Measurements from ENCODE around the gene ATXN2. TPM values are rescaled to one million over a fixed set of nuclear protein-coding genes. Genes with fewer than 3 reads are reported as not detected.
"Not testable (repeated sequence)": the region's sequence is repeated elsewhere in the genome, so short reads cannot be mapped to it uniquely, and the experiment has no call there.

ATXN2 gene
- total RNA-seq, 1 experiment from 2014 or later, result 12.8 TPM

DNA sequence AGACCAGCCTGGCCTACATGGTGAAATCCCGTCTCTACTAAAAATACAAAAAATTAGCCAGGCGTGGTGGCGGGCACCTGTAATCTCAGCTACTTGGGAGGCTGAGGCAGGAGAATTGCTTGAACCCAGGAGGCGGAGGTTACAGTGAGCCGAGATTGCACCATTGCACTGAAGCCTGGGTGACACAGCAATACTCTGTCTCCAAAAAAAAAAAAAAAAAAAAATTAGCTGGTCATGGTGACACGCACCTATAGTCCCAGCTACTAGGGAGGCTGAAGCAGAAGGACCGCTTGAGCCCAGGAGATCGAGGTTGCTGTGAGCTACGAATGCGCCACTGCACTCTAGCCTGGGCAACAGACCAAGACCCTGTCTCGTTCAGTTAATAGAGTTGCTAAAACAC is 3.7 kb upstream of the ATXN2 start:
- in situ Hi-C loops (cut with HindIII; ENCODE audit: low pct_unique_long_range_greater_than_20kb, low sequenced_read_pairs); DNase-seq (ENCODE audit: low read depth, low spot score): not testable (repeated sequence)

DNA sequence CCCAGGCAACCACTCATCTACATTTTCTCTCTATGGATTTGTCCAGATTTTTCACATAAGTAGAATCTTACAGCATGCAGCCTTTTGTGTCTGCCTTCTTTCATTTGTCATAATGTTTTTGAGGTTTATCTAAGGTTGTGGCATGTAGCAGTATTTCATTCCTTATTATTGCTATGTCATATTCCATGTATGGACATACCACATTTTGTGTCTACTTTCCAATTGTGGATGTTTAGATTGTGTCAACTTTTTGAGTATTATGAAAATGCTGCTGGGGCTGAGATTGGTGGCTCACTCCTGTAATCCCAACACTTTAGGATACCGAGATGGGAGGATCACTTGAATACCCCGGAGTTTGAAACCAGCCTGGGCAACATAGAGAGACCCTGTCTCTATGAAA is 3.2 kb upstream of the ATXN2 start:
- in situ Hi-C loops (cut with HindIII; ENCODE audit: low pct_unique_long_range_greater_than_20kb, low sequenced_read_pairs), result no loop called here
- no peak for DNase-seq (ENCODE audit: low read depth, low spot score)

DNA sequence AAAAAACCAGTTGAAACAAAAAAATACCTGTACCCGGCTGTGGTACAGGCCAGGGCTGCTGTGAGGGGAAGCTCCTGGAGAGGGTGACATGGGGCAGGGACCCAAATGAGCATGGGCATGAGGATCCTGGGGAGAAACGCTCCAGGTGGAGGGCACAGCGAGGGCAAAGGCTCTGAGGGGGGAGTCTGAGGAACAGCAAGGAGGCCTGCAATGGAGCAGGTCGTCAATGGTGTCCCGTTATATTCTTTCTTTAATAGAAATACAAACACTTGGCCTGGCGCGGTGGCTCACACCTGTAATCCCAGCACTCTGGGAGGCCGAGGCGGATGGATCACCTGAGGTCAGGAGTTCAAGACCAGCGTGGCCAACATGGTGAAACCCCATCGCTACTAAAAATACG is 1.9 kb upstream of the ATXN2 start:
- in situ Hi-C loops (cut with HindIII; ENCODE audit: low pct_unique_long_range_greater_than_20kb, low sequenced_read_pairs); DNase-seq (ENCODE audit: low read depth, low spot score): not testable (repeated sequence)

DNA sequence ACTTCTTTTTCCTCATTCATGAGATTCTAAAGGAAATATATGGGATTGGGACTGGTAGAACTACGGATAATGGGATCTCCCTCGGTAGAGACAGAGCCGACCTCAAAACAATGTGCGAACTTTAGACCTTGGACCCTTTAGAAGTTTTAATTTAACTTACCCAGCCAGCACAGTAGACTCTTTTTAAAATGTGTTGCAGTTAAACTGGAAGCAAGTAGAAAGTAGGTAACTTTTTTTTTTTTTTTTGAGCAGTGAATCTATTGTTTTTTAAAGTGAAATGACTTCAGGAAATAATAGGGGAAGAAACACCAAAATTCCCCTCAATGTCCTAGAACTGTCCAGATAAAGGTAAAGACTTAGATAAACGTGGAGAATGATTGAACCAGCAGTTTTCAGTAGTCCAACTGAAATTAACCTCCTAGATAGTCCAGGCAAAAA is 1.1 kb upstream of the ATXN2 start:
- in situ Hi-C loops (cut with HindIII; ENCODE audit: low pct_unique_long_range_greater_than_20kb, low sequenced_read_pairs), result no loop called here
- DNase-seq (ENCODE audit: low read depth, low spot score), result no peak

DNA sequence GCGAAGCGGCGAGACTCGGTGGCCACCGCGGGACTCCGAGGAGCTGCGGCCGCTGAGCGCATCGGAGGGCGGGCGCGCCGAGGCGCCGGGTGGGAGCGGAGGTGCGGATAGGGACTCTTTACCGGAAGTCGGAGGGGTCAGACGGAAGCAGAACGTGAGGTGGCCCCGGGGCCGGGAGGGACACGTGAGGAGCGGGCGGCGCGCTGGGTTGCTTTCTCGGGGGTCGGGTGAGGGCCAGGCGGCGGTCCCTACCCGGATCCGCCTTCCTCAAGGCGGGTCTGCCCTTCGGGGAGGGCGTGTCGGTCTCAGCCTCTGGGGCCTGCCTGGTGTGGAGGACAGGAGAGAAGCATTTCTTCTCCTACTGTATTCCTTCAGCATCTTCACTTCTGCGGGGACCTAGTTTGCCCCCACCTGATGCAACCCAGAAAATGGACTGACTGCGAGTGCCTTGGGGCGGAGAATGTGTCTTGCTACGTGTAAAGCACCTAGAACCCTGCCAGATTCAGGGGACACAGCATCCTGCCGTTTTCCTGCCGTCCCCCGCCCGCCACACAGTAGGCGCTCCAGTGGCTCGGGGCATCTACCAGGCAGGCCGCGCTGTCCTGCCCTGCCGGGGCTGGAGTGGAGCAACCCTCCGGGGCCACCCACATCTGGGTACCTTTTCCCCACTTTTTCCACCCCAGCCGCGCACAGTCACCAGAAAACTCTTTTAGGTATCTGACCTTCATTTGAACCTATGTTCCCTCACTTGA is 514 bp upstream of the ATXN2 start:
- peak; percentile 84 for DNase-seq (ENCODE audit: low read depth, low spot score)
- in situ Hi-C loops (cut with HindIII; ENCODE audit: low pct_unique_long_range_greater_than_20kb, low sequenced_read_pairs), result no loop called here

DNA sequence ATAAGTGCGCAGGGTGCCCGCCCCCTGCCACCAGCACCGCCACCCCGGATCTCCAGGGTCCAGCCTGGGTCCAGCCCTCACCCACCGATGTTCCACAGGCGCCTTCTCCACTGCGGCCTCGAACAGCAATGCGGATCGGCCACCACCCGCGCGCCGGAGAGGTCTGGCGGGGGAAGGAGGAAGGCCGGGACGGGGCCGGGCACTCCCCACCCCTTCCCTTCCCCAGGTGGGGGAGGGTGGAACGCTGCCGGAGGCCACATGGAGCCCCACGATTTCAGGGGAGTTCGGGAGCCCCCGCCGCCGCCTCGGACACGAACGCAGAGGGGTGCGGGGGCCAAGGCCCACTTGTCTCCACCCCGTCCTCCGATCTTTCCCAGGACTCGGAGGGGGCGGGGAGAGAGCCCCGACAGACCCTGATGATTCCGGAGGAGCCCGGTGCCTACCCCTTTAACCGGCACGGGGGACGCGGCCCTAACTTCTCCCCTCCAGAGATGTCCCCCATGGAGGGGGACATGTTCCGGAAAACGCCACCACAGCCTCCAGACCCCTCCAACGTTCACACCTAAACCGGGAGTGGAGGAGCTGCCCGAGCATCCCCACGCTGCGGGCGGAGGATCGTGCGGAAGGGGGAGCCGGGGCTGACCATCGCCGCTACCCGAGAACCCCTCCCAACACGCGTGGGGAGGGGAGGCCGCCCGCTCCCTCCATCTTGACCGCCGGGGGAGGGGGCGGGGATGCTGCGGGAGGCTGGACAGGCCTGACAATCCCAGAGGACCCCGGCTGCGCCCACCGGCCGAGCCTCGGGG is 1.1 kb downstream of the ATXN2 start:
- peak; percentile 14 for DNase-seq (ENCODE audit: low read depth, low spot score)
- in situ Hi-C loops (cut with HindIII; ENCODE audit: low pct_unique_long_range_greater_than_20kb, low sequenced_read_pairs), result no loop called here

DNA sequence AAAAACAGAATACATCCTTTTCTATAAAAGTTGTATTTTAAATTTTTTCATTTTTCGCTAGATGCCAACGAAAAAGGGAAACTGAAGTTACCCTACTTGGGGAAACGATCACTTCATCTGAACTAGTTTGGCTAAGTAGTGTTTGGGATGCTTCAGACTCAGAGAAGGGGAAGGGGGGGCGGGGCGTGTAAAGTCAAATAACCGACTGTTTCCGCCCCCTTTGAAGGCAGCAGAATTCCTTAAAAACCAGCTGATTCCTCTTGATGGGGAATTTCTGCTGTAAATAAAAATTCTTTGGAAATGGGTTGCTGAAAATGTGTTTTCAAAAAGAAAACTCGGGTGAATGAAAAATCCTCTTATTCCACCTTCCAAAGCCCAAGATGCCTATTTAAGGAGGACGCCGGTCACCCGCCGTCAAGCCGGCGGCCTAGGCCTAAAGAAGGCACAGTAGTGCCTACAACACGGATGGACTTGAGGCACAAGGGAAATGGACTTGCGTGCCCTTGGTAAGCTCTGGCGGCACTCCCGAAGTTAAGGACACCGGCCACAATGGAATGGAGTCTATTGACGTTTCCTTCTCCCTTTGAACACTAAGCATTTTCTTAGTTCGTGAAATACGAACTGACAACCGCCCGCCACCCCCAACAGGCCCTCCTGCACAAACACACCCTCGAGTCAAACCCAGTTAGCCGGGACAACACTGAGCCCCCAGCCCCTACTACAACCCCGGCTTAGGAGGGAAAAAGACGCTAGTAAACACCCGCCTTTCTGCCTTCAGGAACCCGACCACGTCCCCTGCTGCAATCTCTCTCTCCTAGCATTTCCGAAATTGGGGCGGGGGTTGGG is 1.9 kb downstream of the ATXN2 start:
- DNase-seq (ENCODE audit: low read depth, low spot score), result peak; percentile 73
- in situ Hi-C loops (cut with HindIII; ENCODE audit: low pct_unique_long_range_greater_than_20kb, low sequenced_read_pairs), result no loop called here

DNA sequence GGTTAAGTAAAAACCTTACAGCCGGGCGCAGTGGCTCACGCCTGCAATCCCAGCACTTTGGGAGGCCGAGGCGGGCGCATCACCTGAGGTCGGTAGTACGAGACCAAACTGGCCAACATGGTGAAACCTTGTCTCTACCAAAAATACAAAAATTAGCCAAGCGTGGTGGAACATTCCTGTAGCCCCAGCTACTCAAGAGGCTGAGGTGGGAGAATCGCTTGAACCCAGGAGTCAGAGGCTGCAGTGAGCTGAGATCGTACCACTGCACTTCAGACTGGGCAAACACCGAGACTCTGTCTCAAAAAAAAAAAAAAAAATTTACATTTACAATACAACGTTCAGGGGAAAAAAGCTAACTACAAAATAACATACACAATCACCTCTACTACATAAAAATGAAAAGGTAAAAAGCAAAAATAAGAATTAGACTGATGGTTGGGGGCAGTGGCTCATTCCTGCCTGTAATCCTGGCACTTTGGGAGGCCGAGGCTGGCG is 3.7 kb downstream of the ATXN2 start:
- DNase-seq (ENCODE audit: low read depth, low spot score); in situ Hi-C loops (cut with HindIII; ENCODE audit: low pct_unique_long_range_greater_than_20kb, low sequenced_read_pairs): not testable (repeated sequence)

DNA sequence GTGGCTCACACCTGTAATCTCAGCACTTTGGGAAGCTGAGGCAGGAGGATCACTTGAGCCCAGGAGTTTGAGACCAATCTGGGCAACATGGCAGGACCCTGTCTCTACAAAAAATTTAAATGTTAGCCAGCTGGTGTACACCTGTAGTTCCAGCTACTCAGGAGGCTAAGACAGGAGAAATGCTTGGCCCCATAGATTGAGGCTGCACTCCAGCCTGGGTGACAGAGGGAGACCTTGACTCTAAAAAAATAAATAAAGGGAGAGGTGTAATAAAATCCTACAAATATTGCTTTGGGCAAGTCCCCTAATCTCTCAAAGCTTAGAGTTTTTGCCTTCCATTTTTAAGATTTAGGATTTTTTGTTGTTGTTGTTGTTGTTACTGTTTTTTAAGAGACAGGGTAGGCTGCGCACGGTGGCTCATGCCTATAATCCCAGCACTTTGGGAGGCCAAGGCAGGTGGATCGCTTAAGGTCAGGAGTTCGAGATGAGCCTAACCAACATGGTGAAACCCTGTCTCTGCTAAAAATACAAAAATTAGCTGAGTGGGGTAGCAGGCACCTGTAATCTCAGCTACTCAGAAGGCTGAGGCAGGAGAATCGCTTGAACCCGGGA is 7.6 kb downstream of the ATXN2 start:
- DNase-seq (ENCODE audit: low read depth, low spot score); in situ Hi-C loops (cut with HindIII; ENCODE audit: low pct_unique_long_range_greater_than_20kb, low sequenced_read_pairs): not testable (repeated sequence)

DNA sequence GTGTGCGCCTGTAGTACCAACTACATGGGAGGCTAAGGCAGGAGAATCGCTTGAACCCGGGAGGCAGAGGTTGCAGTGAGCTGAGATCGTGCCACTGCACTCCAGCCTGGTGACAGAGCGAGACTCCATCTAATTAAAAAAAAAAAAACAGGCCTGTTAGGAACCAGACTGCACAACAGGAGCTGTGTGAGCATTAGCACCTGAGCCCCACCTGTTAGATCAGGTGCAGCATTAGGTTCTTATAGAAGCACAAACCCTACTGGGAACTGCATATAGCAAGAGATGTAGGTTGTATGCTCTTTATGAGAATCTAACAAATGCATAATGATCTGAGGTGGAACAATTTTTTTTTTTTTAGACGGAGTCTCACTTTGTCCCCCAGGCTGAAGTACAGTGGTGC is 8.6 kb downstream of the ATXN2 start:
- DNase-seq (ENCODE audit: low read depth, low spot score), result no peak
- in situ Hi-C loops (cut with HindIII; ENCODE audit: low pct_unique_long_range_greater_than_20kb, low sequenced_read_pairs), result no loop called here

DNA sequence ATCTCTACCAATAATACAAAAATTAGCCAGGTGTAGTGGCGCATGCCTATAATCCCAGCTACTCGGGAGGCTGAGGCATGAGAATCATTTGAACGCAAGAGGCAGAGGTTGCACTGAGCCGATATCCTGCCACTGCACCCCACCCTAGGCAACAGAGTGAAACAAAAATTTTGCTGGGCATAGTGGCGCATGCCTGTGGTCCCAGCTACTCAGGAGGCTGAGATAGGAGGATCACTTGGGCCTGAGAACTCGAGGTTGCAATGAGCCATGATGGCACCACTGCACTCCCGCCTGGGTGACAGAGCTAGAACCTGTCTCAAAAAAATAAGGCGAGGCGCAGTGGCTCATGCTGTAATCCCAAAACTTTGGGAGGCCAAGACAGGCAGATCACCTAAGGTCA is 9.5 kb downstream of the ATXN2 start:
- DNase-seq (ENCODE audit: low read depth, low spot score), result no peak
- in situ Hi-C loops (cut with HindIII; ENCODE audit: low pct_unique_long_range_greater_than_20kb, low sequenced_read_pairs), result no loop called here

DNA sequence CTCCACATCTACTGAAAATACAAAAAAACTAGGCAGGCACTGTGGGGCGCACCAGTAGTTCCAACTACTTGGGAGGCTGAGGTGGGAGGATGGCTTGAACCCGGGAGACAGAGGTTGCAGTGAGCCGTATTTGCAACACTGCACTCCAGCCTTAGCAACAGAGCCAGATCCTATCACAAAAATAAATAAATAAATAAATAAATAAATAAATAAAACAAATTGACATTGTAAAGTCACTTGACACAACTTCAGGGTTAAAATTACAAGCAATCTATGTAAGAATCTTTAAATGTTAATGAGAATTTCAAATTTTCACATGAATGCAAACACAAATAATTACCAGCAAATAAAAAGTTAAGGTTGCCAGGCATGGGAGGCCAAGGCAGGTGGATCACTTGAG is 11.1 kb downstream of the ATXN2 start:
- no peak for DNase-seq (ENCODE audit: low read depth, low spot score)
- in situ Hi-C loops (cut with HindIII; ENCODE audit: low pct_unique_long_range_greater_than_20kb, low sequenced_read_pairs), result no loop called here

DNA sequence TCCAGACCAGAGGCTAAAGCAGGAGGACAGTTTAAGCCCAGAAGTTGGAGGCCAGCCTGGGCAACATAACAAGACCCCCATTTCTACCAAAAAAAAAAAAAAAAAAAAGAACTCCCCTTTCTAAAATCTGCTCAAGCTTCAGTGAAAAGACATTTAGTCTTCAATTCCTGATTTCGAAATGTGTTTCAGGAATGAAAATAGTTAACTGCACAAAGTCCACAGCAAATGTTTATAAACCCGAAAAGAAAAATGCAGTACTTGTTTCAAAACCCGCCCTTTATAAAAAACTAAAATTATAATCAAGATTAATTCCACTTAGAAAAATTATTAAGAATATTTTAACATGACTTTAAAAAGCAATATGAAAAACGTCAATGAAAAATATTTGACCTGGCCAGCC is 12.1 kb downstream of the ATXN2 start:
- no peak for DNase-seq (ENCODE audit: low read depth, low spot score)
- in situ Hi-C loops (cut with HindIII; ENCODE audit: low pct_unique_long_range_greater_than_20kb, low sequenced_read_pairs), result no loop called here

DNA sequence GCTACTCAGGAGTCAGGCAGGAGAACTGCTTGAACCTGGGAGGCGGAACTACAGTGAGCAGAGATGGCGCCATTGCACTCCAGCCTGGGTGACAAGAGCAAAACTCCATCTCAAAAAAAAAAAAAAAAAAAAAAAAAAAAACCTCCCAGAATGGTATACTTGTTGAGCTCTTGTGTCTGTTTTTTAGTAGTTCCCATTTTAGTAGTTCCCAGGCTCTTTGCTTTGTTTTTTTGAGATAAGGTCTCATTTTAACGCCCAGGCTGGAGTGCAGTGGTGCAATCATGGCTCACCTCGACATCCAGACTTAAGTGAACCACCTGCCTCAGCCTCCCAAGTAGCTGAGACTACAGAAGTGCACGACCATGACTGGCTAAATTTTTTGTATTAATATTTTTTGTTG is 13.4 kb downstream of the ATXN2 start:
- in situ Hi-C loops (cut with HindIII; ENCODE audit: low pct_unique_long_range_greater_than_20kb, low sequenced_read_pairs), result no loop called here
- DNase-seq (ENCODE audit: low read depth, low spot score), result no peak

DNA sequence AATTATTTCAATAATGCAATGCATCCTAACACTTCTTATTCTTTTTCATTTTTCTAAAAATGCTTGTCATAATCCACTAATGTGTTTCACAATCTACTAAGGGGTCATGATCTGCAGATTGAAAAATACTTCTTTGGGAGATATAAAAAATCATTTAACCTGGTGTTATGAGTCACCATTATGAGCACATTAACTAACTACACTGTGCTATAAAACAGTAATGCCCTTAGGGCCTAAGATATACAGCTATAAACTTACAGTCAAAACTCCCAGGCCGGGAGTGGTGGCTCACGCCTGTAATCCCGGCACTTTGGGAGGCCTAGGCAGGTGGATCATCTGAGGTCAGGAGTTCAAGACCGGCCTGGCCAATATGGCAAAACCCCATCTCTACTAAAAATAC is 14.2 kb downstream of the ATXN2 start:
- in situ Hi-C loops (cut with HindIII; ENCODE audit: low pct_unique_long_range_greater_than_20kb, low sequenced_read_pairs), result no loop called here
- DNase-seq (ENCODE audit: low read depth, low spot score), result no peak

DNA sequence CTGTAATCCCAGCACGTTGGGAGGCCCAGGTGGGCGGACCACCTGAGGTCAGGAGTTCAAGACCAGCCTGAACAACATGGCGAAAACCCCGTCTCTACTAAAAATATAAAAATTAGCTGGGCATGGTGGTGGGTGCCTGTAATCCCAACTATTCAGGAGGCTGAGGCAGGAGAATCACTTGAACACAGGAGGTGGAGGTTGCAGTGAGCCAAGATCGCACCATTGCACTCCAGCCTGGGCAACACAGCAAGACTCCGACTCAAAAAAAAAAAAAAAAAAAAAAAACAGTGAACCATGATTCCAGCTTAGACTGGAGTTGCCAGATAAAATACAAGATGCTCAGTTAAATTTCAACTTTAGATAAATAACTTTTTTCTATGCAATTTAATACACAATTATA is 15.6 kb downstream of the ATXN2 start:
- in situ Hi-C loops (cut with HindIII; ENCODE audit: low pct_unique_long_range_greater_than_20kb, low sequenced_read_pairs); DNase-seq (ENCODE audit: low read depth, low spot score): not testable (repeated sequence)

DNA sequence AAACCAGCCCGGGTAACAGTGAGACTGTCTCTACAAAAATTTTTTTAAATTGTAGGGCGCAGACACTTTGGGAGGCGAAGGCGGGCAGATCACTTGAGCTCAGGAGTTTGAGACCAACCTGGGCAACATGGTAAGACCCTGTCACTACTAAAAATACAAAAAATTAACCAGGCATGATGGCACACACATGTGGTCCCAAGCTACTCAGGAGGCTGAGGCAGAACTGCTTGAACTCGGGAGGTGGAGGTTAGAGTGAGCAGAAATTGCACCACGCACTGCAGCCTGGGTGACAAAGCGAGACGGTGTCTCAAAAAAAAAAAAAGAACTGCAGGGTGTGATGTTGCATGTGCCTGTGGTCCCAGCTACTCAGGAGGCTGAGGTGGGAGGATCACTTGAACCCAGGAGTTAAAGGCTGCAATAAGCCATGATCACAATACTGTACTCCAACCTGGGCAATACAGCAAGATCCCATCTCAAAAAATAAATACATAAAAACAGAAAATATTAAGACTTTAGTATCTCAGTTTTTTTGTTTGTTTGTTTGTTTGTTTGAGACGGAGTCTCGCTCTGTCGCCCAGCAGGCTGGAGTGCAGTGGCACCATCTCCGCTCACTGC is 16.9 kb downstream of the ATXN2 start:
- no peak for DNase-seq (ENCODE audit: low read depth, low spot score)
- in situ Hi-C loops (cut with HindIII; ENCODE audit: low pct_unique_long_range_greater_than_20kb, low sequenced_read_pairs), result no loop called here
